Dedifferentiated amniotic fluid mesenchymal stem cell (primary cell): Measurements from ENCODE around the gene KDM4E.

Source experiments
- DNase-seq: peaks from one replicate; pipeline ENCODE4 v3.0.0-alpha.2; 2016; ENCODE audit errors: extremely low spot score

KDM4E gene

GRCh38 chr11:95050595-95051202 is 25.6 kb downstream of the KDM4E start:
- no peak for DNase-seq

GRCh38 chr11:95054356-95054755 is 29.3 kb downstream of the KDM4E start:
- DNase-seq: no peak

- no peak for DNase-seq
Observed at GRCh38 chr11:95055283-95055897, 30.3 kb downstream of the KDM4E start.

- DNase-seq: no peak
Observed at GRCh38 chr11:95057959-95058358, 32.9 kb downstream of the KDM4E start.

- DNase-seq: no peak
Observed at GRCh38 chr11:95058621-95059020, 33.6 kb downstream of the KDM4E start.

GRCh38 chr11:95059046-95059445 is 34.0 kb downstream of the KDM4E start:
- DNase-seq: no peak

- DNase-seq: no peak
Observed at GRCh38 chr11:95065336-95065735, 40.3 kb downstream of the KDM4E start.

GRCh38 chr11:95066716-95067038 is 41.6 kb downstream of the KDM4E start, which contains the start of gene SRSF8:
TSS of gene SRSF8 (plus strand) at chr11:95066919. CDS start at chr11:95067227, 308 bp downstream.
- DNase-seq: no peak

GRCh38 chr11:95067039-95067840 is 42.2 kb downstream of the KDM4E start:
- DNase-seq: peak; percentile 79

- DNase-seq: peak; percentile 67
Observed at GRCh38 chr11:95067841-95068219, 42.8 kb downstream of the KDM4E start.

- DNase-seq: peak; percentile 93
Observed at GRCh38 chr11:95068549-95068948, 43.5 kb downstream of the KDM4E start.

GRCh38 chr11:95070471-95070870 is 45.4 kb downstream of the KDM4E start:
- DNase-seq: no peak

GRCh38 chr11:95072948-95073347 is 47.9 kb downstream of the KDM4E start:
- DNase-seq: no peak

- DNase-seq: no peak
Observed at GRCh38 chr11:95074792-95075563, 49.9 kb downstream of the KDM4E start.

GRCh38 chr11:95076416-95076815 is 51.4 kb downstream of the KDM4E start:
- DNase-seq: peak; percentile 64

- DNase-seq: no peak
Observed at GRCh38 chr11:95076981-95077380, 51.9 kb downstream of the KDM4E start.
